MG63 (cell line): Measurements from ENCODE around the gene SAV1. TPM values are rescaled to one million over a fixed set of nuclear protein-coding genes. Genes with fewer than 3 reads are reported as not detected.
A peak's percentile ranks its signal among the peaks of the same experiment; 100 is the strongest.

Experiments
- DNase-seq: peaks from one replicate; pipeline ENCODE4 v3.0.0-alpha.2; 2020
- H3K27me3 ChIP-seq: fragments of 250-450 bp; sonication (Bioruptor Pico); 2 replicates; pipeline ENCODE4 v1.5.1; 2020; ENCODE audit warnings: mild to moderate bottlenecking, moderate library complexity
- H3K36me3 ChIP-seq: fragments of 250-450 bp; sonication (Bioruptor Pico); 2 replicates; pipeline ENCODE4 v1.5.1; 2020; ENCODE audit warnings: mild to moderate bottlenecking, moderate library complexity
- H3K4me3 ChIP-seq: fragments of 250-450 bp; sonication (Bioruptor Pico); 2 replicates; pipeline ENCODE4 v1.5.1; 2020; ENCODE audit warnings: mild to moderate bottlenecking, moderate library complexity
- H3K9me3 ChIP-seq: fragments of 250-450 bp; sonication (Bioruptor Pico); 2 replicates; pipeline ENCODE4 v1.5.1; 2020; ENCODE audit warnings: mild to moderate bottlenecking, moderate library complexity
- total RNA-seq: library from RNA; depleted of rRNA; stranded (reverse); fragments of >200 nt; shearing (Covaris generic); gene quantifications from 2 replicates; pipeline ENCODE4 v1.2.3, GENCODE V29; 2014; ENCODE audit warnings: low replicate concordance

The SAV1 gene
- total RNA-seq, 1 experiment from 2014 or later = 36.2 TPM

GRCh38 chr14:50622978-50623377 lies 45.1 kb downstream of the SAV1 start:
- H3K36me3 ChIP-seq = no peaks in the 10 kb centered on the region
- H3K9me3 ChIP-seq = no peaks in the 10 kb centered on the region
- DNase-seq = no peak
- H3K4me3 ChIP-seq = no peak overlapping the region
- no peaks in the 10 kb centered on the region for H3K27me3 ChIP-seq

GRCh38 chr14:50620341-50620740 lies 47.8 kb downstream of the SAV1 start:
- Histone ChIP-seq H3K9me3 (no peaks in the 10 kb centered on the region), H3K27me3 (no peaks in the 10 kb centered on the region), H3K4me3 (no peak overlapping the region), H3K36me3 (no peaks in the 10 kb centered on the region)
- DNase-seq = no peak

- no peak for DNase-seq
- H3K27me3 ChIP-seq = no peaks in the 10 kb centered on the region
Observed at GRCh38 chr14:50619569-50620141, 48.5 kb downstream of the SAV1 start.

GRCh38 chr14:50616275-50616674 lies 51.8 kb downstream of the SAV1 start:
- no peaks in the 10 kb centered on the region for H3K9me3 ChIP-seq
- H3K36me3 ChIP-seq = no peaks in the 10 kb centered on the region
- no peaks in the 10 kb centered on the region for H3K27me3 ChIP-seq
- H3K4me3 ChIP-seq = no peak overlapping the region
- no peak for DNase-seq

More at GRCh38 chr14:50619569-50620141, 48.5 kb downstream of the SAV1 start:
- H3K36me3 ChIP-seq = no peaks in the 10 kb centered on the region
- H3K4me3 ChIP-seq = no peak overlapping the region
- no peaks in the 10 kb centered on the region for H3K9me3 ChIP-seq

- Histone ChIP-seq H3K27me3 (no peaks in the 10 kb centered on the region), H3K4me3 (no peak overlapping the region), H3K36me3 (no peaks in the 10 kb centered on the region), H3K9me3 (no peaks in the 10 kb centered on the region)
- DNase-seq = no peak
Observed at GRCh38 chr14:50615552-50615951, 52.6 kb downstream of the SAV1 start.

GRCh38 chr14:50615056-50615455 lies 53.0 kb downstream of the SAV1 start:
- Histone ChIP-seq H3K36me3 (no peaks in the 10 kb centered on the region), H3K9me3 (no peaks in the 10 kb centered on the region), H3K27me3 (no peaks in the 10 kb centered on the region), H3K4me3 (no peak overlapping the region)
- no peak for DNase-seq

- DNase-seq = no peak
- Histone ChIP-seq H3K27me3 (no peaks in the 10 kb centered on the region), H3K4me3 (no peak overlapping the region), H3K9me3 (no peaks in the 10 kb centered on the region), H3K36me3 (no peaks in the 10 kb centered on the region)
Observed at GRCh38 chr14:50612806-50613205, 55.3 kb downstream of the SAV1 start.

- H3K27me3 ChIP-seq = no peaks in the 10 kb centered on the region
- no peak overlapping the region for H3K4me3 ChIP-seq
- H3K36me3 ChIP-seq = no peaks in the 10 kb centered on the region
- no peak for DNase-seq
- H3K9me3 ChIP-seq = no peaks in the 10 kb centered on the region
Observed at GRCh38 chr14:50610465-50610864, 57.6 kb downstream of the SAV1 start.

GRCh38 chr14:50608302-50608851 lies 59.7 kb downstream of the SAV1 start:
- Histone ChIP-seq H3K9me3 (no peaks in the 10 kb centered on the region), H3K4me3 (no peak overlapping the region), H3K27me3 (no peaks in the 10 kb centered on the region), H3K36me3 (no peaks in the 10 kb centered on the region)
- no peak for DNase-seq

GRCh38 chr14:50607761-50608160 lies 60.3 kb downstream of the SAV1 start:
- no peaks in the 10 kb centered on the region for H3K36me3 ChIP-seq
- no peak overlapping the region for H3K4me3 ChIP-seq
- H3K27me3 ChIP-seq = no peaks in the 10 kb centered on the region
- no peak for DNase-seq
- no peaks in the 10 kb centered on the region for H3K9me3 ChIP-seq

GRCh38 chr14:50607181-50607580 lies 60.9 kb downstream of the SAV1 start:
- Histone ChIP-seq H3K9me3 (no peaks in the 10 kb centered on the region), H3K36me3 (no peaks in the 10 kb centered on the region), H3K4me3 (no peak overlapping the region), H3K27me3 (no peaks in the 10 kb centered on the region)
- DNase-seq = peak; percentile 41

GRCh38 chr14:50606468-50606867 lies 61.6 kb downstream of the SAV1 start:
- DNase-seq = no peak
- Histone ChIP-seq H3K36me3 (no peaks in the 10 kb centered on the region), H3K27me3 (no peaks in the 10 kb centered on the region), H3K9me3 (no peaks in the 10 kb centered on the region), H3K4me3 (no peak overlapping the region)

- Histone ChIP-seq H3K9me3 (no peaks in the 10 kb centered on the region), H3K27me3 (no peaks in the 10 kb centered on the region), H3K4me3 (no peak overlapping the region), H3K36me3 (no peaks in the 10 kb centered on the region)
- no peak for DNase-seq
Observed at GRCh38 chr14:50605766-50606165, 62.3 kb downstream of the SAV1 start.

GRCh38 chr14:50603565-50603964 lies 64.5 kb downstream of the SAV1 start:
- H3K9me3 ChIP-seq = no peaks in the 10 kb centered on the region

GRCh38 chr14:50602035-50602434 lies 66.1 kb downstream of the SAV1 start:
- Histone ChIP-seq H3K4me3 (no peak overlapping the region), H3K36me3 (no peaks in the 10 kb centered on the region), H3K9me3 (no peaks in the 10 kb centered on the region), H3K27me3 (no peaks in the 10 kb centered on the region)
- no peak for DNase-seq

More at GRCh38 chr14:50603565-50603964, 64.5 kb downstream of the SAV1 start:
- DNase-seq = no peak
- Histone ChIP-seq H3K4me3 (no peak overlapping the region), H3K27me3 (no peaks in the 10 kb centered on the region), H3K36me3 (no peaks in the 10 kb centered on the region)

- no peak for DNase-seq
- no peaks in the 10 kb centered on the region for H3K36me3 ChIP-seq
- H3K4me3 ChIP-seq = no peak overlapping the region
- no peaks in the 10 kb centered on the region for H3K9me3 ChIP-seq
- no peaks in the 10 kb centered on the region for H3K27me3 ChIP-seq
Observed at GRCh38 chr14:50601394-50601793, 66.7 kb downstream of the SAV1 start.

- H3K4me3 ChIP-seq = no peak overlapping the region
Observed at GRCh38 chr14:50600849-50601248, 67.3 kb downstream of the SAV1 start.

GRCh38 chr14:50599700-50600444 lies 68.2 kb downstream of the SAV1 start:
- DNase-seq = no peak
- no peak overlapping the region for H3K4me3 ChIP-seq
- H3K36me3 ChIP-seq = no peaks in the 10 kb centered on the region
- no peaks in the 10 kb centered on the region for H3K27me3 ChIP-seq
- H3K9me3 ChIP-seq = no peaks in the 10 kb centered on the region

More at GRCh38 chr14:50600849-50601248, 67.3 kb downstream of the SAV1 start:
- Histone ChIP-seq H3K27me3 (no peaks in the 10 kb centered on the region), H3K9me3 (no peaks in the 10 kb centered on the region), H3K36me3 (no peaks in the 10 kb centered on the region)
- no peak for DNase-seq
